ENCODE results near the gene PCCB. TPM values are rescaled to one million over a fixed set of nuclear protein-coding genes. Genes with fewer than 3 reads are reported as not detected.

PCCB gene
- total and polyA plus RNA-seq, 2 of the 8 experiments (the other 6 are each of a cell fraction or from before 2014, with no cell fraction given), result 56.7 to 84.4 TPM

DNA sequence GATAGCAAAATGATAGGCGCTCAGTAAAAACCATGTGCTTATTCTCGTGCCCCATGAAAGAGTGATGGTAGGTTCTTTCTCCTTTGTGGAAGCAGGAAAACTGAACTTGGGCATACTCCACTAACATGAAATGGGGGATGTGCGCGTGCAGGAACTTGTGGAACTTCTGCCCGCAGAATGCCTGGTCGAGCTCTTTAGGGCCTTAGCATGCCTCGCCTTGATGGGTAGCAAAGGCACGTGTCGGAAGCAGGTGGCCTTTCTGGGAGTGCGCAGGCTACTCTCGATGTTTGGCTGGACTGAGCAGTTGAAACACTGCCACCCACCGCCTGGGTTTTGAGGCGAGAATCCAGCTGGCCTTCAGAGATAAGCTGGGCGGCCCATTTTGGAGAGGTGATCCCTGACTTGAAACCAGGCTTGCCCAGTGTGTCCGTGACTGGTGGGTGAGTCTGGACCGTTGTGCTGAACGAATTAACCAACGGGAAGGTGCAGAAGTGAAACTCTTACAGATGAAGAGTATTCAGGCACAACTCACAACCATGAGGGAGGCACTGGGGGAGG is 842 bp downstream of the PCCB start (continued):
- TF ChIP-seq BACH1 (IDR thresholded peaks at IDR 0.05; ENCODE audit: low read length), result no peak
